T follicular helper cell (primary cell): ENCODE measurements around the gene ACKR2.

Experiments used
- DNase-seq: peaks from one replicate; pipeline ENCODE4 v3.0.0-alpha.2; 2020; ENCODE audit warnings: low read depth
- total RNA-seq, 2 experiments: gene quantifications; one replicate each; lab custom pipeline; 2026; lab: John Stamatoyannopoulos, UW

Gene ACKR2, protein sequence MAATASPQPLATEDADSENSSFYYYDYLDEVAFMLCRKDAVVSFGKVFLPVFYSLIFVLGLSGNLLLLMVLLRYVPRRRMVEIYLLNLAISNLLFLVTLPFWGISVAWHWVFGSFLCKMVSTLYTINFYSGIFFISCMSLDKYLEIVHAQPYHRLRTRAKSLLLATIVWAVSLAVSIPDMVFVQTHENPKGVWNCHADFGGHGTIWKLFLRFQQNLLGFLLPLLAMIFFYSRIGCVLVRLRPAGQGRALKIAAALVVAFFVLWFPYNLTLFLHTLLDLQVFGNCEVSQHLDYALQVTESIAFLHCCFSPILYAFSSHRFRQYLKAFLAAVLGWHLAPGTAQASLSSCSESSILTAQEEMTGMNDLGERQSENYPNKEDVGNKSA
- total RNA-seq, result 0.06 to 0.17 reads per million in 2 experiments

- DNase-seq, result no peak
Observed at GRCh38 chr3:42809202-42809601, at the start of gene ACKR2. ACKR2 (plus strand) TSS chr3:42809445; CDS start chr3:42864503, 55,058 bp downstream.

DNA sequence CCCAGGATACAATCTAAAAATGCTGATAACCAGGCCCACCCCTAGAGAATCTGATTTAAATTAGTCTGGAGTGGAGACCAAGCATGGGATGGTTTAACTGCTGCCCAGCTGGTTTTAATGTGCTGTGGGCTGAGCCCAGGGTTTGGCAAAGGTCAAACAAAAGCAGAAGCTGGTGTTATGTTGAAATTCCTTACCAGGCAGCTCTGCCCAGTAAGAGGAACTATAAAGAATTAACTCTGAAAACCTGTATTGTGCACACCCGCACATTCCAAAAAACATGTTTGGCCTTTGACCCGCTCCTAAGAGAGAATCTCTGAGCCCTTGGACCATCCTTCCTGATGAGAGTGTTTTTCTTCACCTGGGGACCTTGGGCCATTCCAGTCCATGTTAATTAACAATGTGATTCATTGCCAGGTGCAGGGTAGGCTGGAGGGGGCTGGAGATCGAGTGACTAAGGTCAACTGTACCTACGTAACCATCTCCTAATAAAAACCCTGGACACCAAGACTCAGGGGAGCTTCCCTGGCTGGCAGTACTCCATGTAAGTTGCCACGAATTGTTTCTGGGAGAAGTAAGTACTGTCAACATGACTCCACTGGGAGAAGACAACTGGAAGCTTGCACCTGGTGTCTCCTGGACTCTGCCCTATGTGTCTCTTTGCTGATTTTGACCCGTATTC lies 47.1 kb upstream of the ACKR2 start:
- no peak for DNase-seq

- no peak for DNase-seq
Observed at GRCh38 chr3:42763021-42763420, 46.2 kb upstream of the ACKR2 start.

- no peak for DNase-seq
Observed at GRCh38 chr3:42764115-42764514, 45.1 kb upstream of the ACKR2 start.

DNA sequence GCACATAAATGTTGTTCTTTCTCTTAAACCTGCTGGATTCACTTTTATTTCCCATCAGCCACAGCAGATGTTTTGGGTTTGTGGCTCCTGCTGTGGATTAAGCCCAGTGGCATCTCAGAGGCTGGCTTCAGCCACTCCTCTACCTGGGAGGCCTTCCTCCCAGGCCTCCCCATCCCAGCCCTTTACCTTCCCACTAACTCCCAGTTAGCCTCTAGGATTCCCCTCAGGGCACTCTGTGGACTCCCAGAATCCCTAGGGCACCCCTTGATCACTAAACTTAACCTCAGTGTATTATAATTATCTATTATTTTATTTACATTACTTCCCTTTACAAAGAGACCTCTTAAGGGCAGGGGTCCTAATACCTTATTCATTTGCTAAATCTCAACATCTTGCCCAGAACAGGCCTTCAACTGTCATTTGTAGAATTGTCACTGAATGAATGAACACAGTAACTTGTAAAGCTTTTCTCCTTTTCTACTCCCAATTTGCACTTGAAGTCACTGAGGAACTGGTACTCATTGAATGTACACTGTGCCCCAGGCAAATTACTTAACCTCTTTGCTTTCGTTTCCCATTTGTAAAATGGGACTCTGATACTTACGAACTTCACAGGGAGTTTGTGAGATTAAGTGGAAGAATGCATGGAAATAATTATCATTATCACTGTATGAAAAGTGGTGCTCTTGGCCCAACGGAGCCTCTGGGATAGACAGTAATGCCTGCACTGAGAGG lies 44.5 kb upstream of the ACKR2 start:
- no peak for DNase-seq

DNA sequence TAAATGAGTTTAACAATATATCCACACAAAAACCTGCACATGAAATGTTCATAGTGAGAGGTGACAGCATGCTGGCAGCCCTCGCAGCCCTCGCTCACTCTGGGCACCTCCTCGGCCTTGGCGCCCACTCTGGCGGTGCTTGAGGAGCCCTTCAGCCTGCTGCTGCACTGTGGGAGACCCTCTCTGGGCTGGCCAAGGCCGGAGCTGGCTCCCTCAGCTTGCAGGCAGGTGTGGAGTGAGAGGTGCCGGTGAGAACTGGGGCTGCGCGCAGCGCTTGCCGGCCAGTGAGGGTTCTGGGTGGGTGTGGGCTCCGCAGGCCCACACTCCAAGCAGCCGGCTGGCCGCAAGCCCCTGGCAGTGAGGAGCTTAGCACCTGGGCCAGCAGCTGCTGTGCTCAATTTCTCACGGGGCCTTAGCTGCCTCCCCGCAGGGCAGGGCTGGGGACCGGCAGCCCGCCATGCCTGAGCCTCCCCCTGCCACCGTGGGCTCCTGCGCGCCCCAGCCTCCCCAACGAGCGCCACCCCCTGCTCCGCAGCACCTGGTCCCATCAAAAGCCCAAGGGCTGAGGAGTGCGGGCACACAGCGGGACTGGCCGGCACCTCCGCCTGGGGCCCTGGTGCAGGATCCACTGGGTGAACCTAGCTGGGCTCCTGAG lies 39.6 kb upstream of the ACKR2 start:
- no peak for DNase-seq

GRCh38 chr3:42771271-42771670 lies 38.0 kb upstream of the ACKR2 start:
- DNase-seq, result no peak

- peak; percentile 72 for DNase-seq
Observed at GRCh38 chr3:42772670-42773408, 36.4 kb upstream of the ACKR2 start, which contains the start of gene CCDC13. CCDC13 (minus strand) TSS chr3:42773253; CDS start chr3:42758345, 14,908 bp downstream.

- DNase-seq, result no peak
Observed at GRCh38 chr3:42773409-42773751, 35.9 kb upstream of the ACKR2 start.

- no peak for DNase-seq
Observed at GRCh38 chr3:42778644-42779043, 30.6 kb upstream of the ACKR2 start.

DNA sequence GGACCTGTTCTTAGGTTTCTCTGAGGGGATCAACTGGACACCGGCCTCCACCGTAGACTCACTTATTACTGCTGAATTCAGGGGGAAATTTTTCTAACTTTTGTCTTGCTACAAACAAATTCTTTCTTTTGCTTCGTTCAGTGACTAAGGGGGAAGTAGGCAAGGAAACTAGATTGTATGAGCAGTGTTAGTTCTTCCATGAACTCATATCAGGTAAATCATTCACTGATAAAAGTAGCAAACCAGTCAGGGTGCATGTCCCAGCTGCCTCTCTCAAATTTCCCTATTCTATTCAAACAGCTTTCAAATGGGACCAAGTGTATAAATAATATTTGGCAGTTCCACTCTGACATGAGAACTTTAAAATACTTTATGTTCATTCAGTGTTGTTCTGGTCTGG lies 28.8 kb upstream of the ACKR2 start:
- DNase-seq, result no peak

GRCh38 chr3:42780892-42781700 lies 28.1 kb upstream of the ACKR2 start:
- no peak for DNase-seq

- DNase-seq, result no peak
Observed at GRCh38 chr3:42786212-42786611, 23.0 kb upstream of the ACKR2 start.

DNA sequence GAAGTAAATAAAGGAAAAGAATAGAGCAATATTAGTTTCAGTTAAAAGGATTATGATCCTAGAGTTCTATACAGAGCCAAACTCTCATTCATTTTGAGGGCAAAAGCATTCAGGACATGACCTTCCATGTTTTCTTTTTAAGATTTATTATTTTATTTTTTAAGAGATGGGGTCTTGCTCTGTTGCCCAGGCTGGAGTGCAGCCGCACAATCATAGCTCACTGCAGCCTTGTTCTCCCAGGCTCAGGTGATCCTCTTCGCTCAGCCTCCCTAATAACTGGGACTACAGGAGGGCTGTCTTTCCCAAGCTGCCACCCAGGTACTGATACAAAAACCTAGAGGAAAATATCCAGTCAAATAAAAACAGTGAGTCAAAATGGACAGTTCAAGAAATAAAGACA lies 22.6 kb upstream of the ACKR2 start:
- no peak for DNase-seq

GRCh38 chr3:42790714-42791229 lies 18.5 kb upstream of the ACKR2 start:
- no peak for DNase-seq

GRCh38 chr3:42795621-42796181 lies 13.5 kb upstream of the ACKR2 start:
- DNase-seq, result no peak

DNA sequence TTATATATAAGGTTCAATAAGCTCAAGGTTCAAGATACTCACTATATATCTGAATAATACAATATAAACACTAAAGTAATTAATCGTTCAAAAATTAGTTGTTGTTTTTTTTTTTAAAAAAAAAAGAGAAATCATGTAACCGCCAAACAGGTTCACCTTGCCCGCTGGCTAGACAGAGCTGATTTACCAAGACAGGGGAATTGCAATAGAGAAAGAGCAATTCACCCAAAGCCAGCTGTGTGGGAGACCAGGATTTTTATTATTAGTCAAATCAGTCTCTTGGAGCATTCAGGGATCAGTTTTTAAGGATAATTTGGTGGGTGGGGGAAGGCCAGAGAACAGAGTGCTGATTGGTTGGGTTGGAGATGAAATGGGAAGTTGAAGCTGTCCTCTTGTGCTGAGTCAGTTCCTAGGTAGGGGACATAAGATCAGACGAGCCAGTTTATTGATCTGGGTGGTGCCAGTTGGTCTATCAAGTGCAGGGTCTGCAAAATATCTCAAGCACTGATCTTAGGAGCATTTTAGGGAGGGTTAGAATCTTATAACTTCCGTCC lies 12.8 kb upstream of the ACKR2 start:
- no peak for DNase-seq

- DNase-seq, result no peak
Observed at GRCh38 chr3:42799376-42799775, 9.9 kb upstream of the ACKR2 start.

DNA sequence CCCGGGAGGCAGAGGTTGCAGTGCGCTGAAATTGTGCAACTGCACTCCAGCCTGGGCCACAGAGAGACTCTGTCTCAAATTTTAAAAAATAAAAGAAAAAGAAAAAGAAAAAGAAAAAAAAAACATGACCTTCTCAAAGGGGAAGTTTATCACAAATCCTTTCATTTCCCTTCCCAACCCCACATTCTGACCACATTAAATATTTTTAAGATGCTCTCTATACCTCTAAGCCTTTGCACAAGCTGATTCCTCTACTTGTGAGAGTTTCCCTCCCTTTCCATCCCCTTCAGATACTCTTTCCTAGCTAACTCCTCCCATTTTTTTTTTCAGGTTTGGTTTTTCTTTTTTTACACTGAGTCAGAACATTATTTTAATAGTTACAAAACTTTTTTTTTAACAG lies 9.0 kb upstream of the ACKR2 start:
- no peak for DNase-seq
